Stimulated activated CD4-positive, alpha-beta T cell treated with anti-CD3 and anti-CD28 coated beads, Interleukin-15, amount 100 ng/mL, for 1 hour (primary cell): ENCODE results near the gene SBK3.
"Not testable (repeated sequence)": the region's sequence is repeated elsewhere in the genome, so short reads cannot be mapped to it uniquely, and the experiment has no call there.

Source experiments
- DNase-seq, 2 donors: peaks; one replicate each; pipeline ENCODE4 v3.0.0-alpha.2; 2020; ENCODE audit warnings: low read depth in 1 of 2, low spot score in 1 of 2

Gene SBK3

GRCh38 chr19:55578031-55578760 is 32.9 kb upstream of the SBK3 start:
- no peak for DNase-seq

- DNase-seq = no peak
Measured at GRCh38 chr19:55576746-55577145, 31.4 kb upstream of the SBK3 start.

- DNase-seq = not testable (repeated sequence)
Measured at GRCh38 chr19:55573929-55574328, 28.6 kb upstream of the SBK3 start.

- DNase-seq = not testable (repeated sequence)
Measured at GRCh38 chr19:55569477-55569876, 24.1 kb upstream of the SBK3 start.

GRCh38 chr19:55567708-55568328 is 22.5 kb upstream of the SBK3 start:
- no peak for DNase-seq

- no peak for DNase-seq
Measured at GRCh38 chr19:55566823-55567222, 21.5 kb upstream of the SBK3 start.

- no peak for DNase-seq
Measured at GRCh38 chr19:55563261-55563690, 17.9 kb upstream of the SBK3 start.

GRCh38 chr19:55559684-55560083 is 14.3 kb upstream of the SBK3 start:
- no peak for DNase-seq

GRCh38 chr19:55554741-55555152 is 9.4 kb upstream of the SBK3 start:
- no peak for DNase-seq

GRCh38 chr19:55554302-55554701 is 9.0 kb upstream of the SBK3 start:
- no peak for DNase-seq

GRCh38 chr19:55553217-55554182 is 8.2 kb upstream of the SBK3 start:
- DNase-seq = no peak

- DNase-seq = no peak
Measured at GRCh38 chr19:55552620-55553019, 7.3 kb upstream of the SBK3 start.

- no peak for DNase-seq
Measured at GRCh38 chr19:55552206-55552605, 6.9 kb upstream of the SBK3 start.

GRCh38 chr19:55550321-55550650 is 4.9 kb upstream of the SBK3 start:
- no peak for DNase-seq

GRCh38 chr19:55549500-55550320 is 4.4 kb upstream of the SBK3 start:
- DNase-seq = no peak

GRCh38 chr19:55546822-55547614 is 1.7 kb upstream of the SBK3 start:
- DNase-seq = no peak

GRCh38 chr19:55546011-55546410 is 668 bp upstream of the SBK3 start:
- DNase-seq = no peak

GRCh38 chr19:55544776-55545439 is 435 bp downstream of the SBK3 start:
- no peak for DNase-seq

GRCh38 chr19:55544014-55544413 is 1.3 kb downstream of the SBK3 start:
- DNase-seq = no peak

GRCh38 chr19:55543567-55543966 is 1.8 kb downstream of the SBK3 start:
- DNase-seq = no peak
